Measurements from ENCODE around the gene RAB26.

DNA sequence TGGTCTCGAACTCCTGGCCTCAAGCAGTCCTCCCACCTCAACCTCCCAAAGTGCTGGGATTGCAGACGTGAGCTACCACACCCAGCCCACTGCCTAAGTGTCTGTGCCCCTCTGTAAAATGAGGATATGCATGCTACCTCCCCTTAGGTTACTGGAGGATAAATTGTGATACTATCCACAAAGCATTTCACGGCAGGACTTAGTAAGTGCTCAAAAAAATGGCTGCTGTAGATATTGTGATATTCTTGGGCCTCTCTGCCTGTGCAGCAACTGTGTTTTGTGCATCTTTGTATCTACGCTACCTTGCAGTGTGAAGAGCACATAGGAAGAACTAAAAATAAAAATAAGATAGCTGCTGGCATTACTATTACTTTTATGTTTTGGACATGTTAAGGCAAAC lies 49.9 kb downstream of the RAB26 start:
- no peak for TF ChIP-seq EZH2phosphoT487 (IDR thresholded peaks at IDR 0.05; ENCODE audit: insufficient read depth, low read depth)
- no peak for TF ChIP-seq EZH2 (IDR thresholded peaks at IDR 0.05; ENCODE audit: insufficient read depth, poor library complexity, severe bottlenecking)
